Measurements from ENCODE around the gene GEMIN7. TPM values are rescaled to one million over a fixed set of nuclear protein-coding genes. Genes with fewer than 3 reads are reported as not detected.

Gene GEMIN7
- 17.2 TPM for total RNA-seq
- 32.2 TPM for polyA plus RNA-seq (ENCODE audit: insufficient read depth, low read depth, low replicate concordance)
- long read RNA-seq, donor 1, partial matches to known transcripts, result 0 of 9 reads
- long read RNA-seq, donor 1, other reads (novel, unspliced or antisense), result 0 of 9 reads
- long read RNA-seq, donor 2, partial matches to known transcripts, result 0 of 4 reads
- long read RNA-seq, donor 2, other reads (novel, unspliced or antisense), result 0 of 4 reads
- long read RNA-seq, donor 3, transcript GEMIN7-202 (2 exons, 716 nt), result major isoform, 7 of 14 reads
- long read RNA-seq, donor 3, partial matches to known transcripts, result 0 of 14 reads
- long read RNA-seq, donor 3, other reads (novel, unspliced or antisense), result 0 of 14 reads
- long read RNA-seq, donor 4, partial matches to known transcripts, result 0 of 3 reads
- long read RNA-seq, donor 4, other reads (novel, unspliced or antisense), result 0 of 3 reads
- long read RNA-seq, donor 5, partial matches to known transcripts, result 0 of 2 reads
- long read RNA-seq, donor 5, other reads (novel, unspliced or antisense), result 0 of 2 reads
- long read RNA-seq, donor 6, partial matches to known transcripts, result 0 of 9 reads
- long read RNA-seq, donor 6, other reads (novel, unspliced or antisense), result 0 of 9 reads
- long read RNA-seq, donor 7, partial matches to known transcripts, result 2 of 12 reads
- long read RNA-seq, donor 7, other reads (novel, unspliced or antisense), result 2 of 12 reads
- long read RNA-seq, donor 8, transcript GEMIN7-202 (2 exons, 716 nt), result major isoform, 6 of 9 reads
- long read RNA-seq, donor 8, partial matches to known transcripts, result 0 of 9 reads
- long read RNA-seq, donor 8, other reads (novel, unspliced or antisense), result 0 of 9 reads
- long read RNA-seq, donor 9, partial matches to known transcripts, result 0 of 2 reads
- long read RNA-seq, donor 9, other reads (novel, unspliced or antisense), result 0 of 2 reads
- long read RNA-seq, donor 10, partial matches to known transcripts, result 0 of 6 reads
- long read RNA-seq, donor 10, other reads (novel, unspliced or antisense), result 0 of 6 reads

DNA sequence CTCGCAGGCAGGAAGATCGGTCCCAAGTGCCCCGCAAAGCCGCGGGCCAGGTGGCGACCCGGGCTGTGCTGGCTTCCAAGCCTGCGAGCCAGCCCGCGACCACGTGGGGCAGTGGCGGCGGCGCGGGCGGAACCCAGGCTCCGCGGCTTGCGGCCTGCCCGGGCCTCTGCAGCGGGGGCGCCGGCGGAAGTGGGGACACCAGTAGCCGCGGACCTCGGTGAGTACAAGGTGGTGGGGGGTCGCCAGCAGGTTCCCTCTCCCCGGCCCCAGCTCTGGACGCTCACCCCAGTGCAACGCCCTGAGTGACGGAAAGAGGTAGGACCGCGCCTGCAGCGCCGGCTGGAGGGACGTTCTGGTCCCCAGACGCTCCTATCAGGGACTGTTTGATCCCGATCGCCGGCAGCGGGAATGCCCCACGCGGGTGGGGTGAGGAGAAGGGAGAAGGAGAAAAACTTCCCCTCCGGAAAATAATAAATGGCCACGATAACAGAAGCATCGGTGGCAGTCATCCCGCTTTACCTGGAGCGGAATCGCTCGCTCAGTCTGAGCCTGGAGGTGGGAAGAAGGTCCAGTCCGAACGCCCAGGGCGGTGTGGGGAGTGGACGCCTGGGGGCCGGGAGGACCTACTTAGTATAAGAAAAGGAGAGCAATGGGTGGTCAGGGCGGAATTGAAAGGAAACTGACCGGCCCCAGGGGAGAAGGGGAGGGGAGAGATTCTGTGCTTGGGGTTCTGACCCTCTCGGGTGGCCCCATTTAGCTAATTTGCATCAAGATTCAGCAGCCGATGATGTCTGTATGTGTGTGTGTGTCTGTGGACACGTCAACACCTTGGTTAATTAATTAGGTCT is at the start of gene GEMIN7:
Gene GEMIN7 (plus strand): TSS at position 198 of the 848 bp plus-strand sequence. CDS start 10,855 bp downstream, outside the sequence.
- Histone ChIP-seq H3K4me3 (ENCODE audit: low read length in 3 of 3) (peak within 1 kb of the TSS; percentile 72 to 90 (median 89)), H3K36me3 (ENCODE audit: control insufficient read depth in 2 of 3, insufficient read depth in 3 of 3, low read length in 3 of 3) (no peaks in the 10 kb centered on the region), H3K27me3 (ENCODE audit: control insufficient read depth, insufficient read depth, low read length) (no peaks in the 10 kb centered on the region), H3K4me1 (ENCODE audit: control insufficient read depth in 2 of 3, insufficient read depth in 2 of 3, low read depth in 1 of 3, low read length in 3 of 3) (peaks cover 0 to 19% (median 12%) of the 10 kb centered on the region in 3 donors), H3K27ac (ENCODE audit: low read depth in 2 of 2, low read length in 2 of 2) (peak within 1 kb of the TSS; percentile 6 to 17), H3K9ac (ENCODE audit: low read length in 3 of 3) (peak within 1 kb of the TSS; percentile 58 to 97 (median 79)), H3K9me3 (ENCODE audit: control insufficient read depth in 2 of 3, insufficient read depth in 1 of 3, low read length in 3 of 3) (no peaks in the 10 kb centered on the region)
- no peak for TF ChIP-seq CTCF (IDR thresholded peaks at IDR 0.05; ENCODE audit: borderline replicate concordance, extremely low read depth, insufficient read depth)
- intact Hi-C loops (cut with DNase I), result no loop called here
- DNase-seq, result peak; percentile 73 to 90 (median 84)
- no peak for FAIRE-seq

- H3K36me3 ChIP-seq (ENCODE audit: control insufficient read depth in 2 of 3, insufficient read depth in 3 of 3, low read length in 3 of 3), result peaks cover 0 to 16% (median 13%) of the 10 kb centered on the region in 3 donors
- no peak overlapping the region for H3K4me3 ChIP-seq (ENCODE audit: low read length in 3 of 3)
- no peaks in the 10 kb centered on the region for H3K9me3 ChIP-seq (ENCODE audit: control insufficient read depth in 2 of 3, insufficient read depth in 1 of 3, low read length in 3 of 3)
- H3K4me1 ChIP-seq (ENCODE audit: control insufficient read depth in 2 of 3, insufficient read depth in 2 of 3, low read depth in 1 of 3, low read length in 3 of 3), result no peaks in the 10 kb centered on the region
- FAIRE-seq (no peak), DNase-seq (no peak)
- no peaks in the 10 kb centered on the region for H3K27me3 ChIP-seq (ENCODE audit: control insufficient read depth, insufficient read depth, low read length)
- no peak overlapping the region for H3K9ac ChIP-seq (ENCODE audit: low read length in 3 of 3)
- intact Hi-C loops (cut with DNase I), result loop anchor here (10.0 kb wide), 1 partner anchor 154 kb away; no protein-coding TSS in a partner anchor
- no peak overlapping the region for H3K27ac ChIP-seq (ENCODE audit: low read depth in 2 of 2, low read length in 2 of 2)
- TF ChIP-seq CTCF (IDR thresholded peaks at IDR 0.05; ENCODE audit: borderline replicate concordance, extremely low read depth, insufficient read depth), result no peak
These were observed 48.2 kb upstream of the GEMIN7 start for GRCh38 chr19:45030825-45031224.

DNA sequence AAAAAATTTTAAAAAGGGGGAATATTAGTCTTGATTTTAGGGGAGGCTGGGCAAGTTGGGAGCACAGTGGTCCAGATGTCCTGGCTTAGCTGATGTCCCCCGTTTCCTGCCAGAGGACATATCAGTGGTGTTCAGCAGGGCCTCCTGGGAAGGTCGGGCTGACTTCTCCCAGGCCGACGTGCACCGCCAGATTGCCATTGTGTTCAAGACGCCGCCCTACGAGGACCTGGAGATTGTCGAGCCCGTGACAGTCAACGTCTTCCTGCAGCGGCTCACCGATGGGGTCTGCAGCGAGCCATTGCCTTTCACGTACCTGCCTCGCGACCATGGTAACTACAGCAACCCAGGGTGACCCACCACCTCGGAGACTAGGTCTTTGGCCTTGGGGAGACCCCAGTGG is 46.6 kb upstream of the GEMIN7 start:
- Histone ChIP-seq H3K27me3 (ENCODE audit: control insufficient read depth, insufficient read depth, low read length) (no peaks in the 10 kb centered on the region), H3K4me1 (ENCODE audit: control insufficient read depth in 2 of 3, insufficient read depth in 2 of 3, low read depth in 1 of 3, low read length in 3 of 3) (no peaks in the 10 kb centered on the region), H3K36me3 (ENCODE audit: control insufficient read depth in 2 of 3, insufficient read depth in 3 of 3, low read length in 3 of 3) (peaks cover 0 to 16% (median 14%) of the 10 kb centered on the region in 3 donors), H3K4me3 (ENCODE audit: low read length in 3 of 3) (no peak overlapping the region), H3K9ac (ENCODE audit: low read length in 3 of 3) (no peak overlapping the region), H3K27ac (ENCODE audit: low read depth in 2 of 2, low read length in 2 of 2) (no peak overlapping the region), H3K9me3 (ENCODE audit: control insufficient read depth in 2 of 3, insufficient read depth in 1 of 3, low read length in 3 of 3) (no peaks in the 10 kb centered on the region)
- DNase-seq, result no peak
- intact Hi-C loops (cut with DNase I), result loop anchor here (10.0 kb wide), 1 partner anchor 152 kb away; no protein-coding TSS in a partner anchor
- FAIRE-seq, result no peak
- TF ChIP-seq CTCF (IDR thresholded peaks at IDR 0.05; ENCODE audit: borderline replicate concordance, extremely low read depth, insufficient read depth), result no peak
